CD4-positive, alpha-beta T cell (primary cell): ENCODE data around the gene FHDC1. TPM values are rescaled to one million over a fixed set of nuclear protein-coding genes. Genes with fewer than 3 reads are reported as not detected.

ENCODE experiments used
- ATAC-seq: fragments of 200-7000 bp; cut with Tn5 transposase; one replicate; pipeline ENCODE4 v1.10.0; 2022; ENCODE audit warnings: mild to moderate bottlenecking; ENCODE audit not compliant: poor library complexity
- CTCF ChIA-PET: fragments of 350-600 bp; sonication (Branson Sonifier 250); formaldehyde crosslinking; loops from one replicate; lab custom pipeline; 2021; ENCODE audit warnings: antibody characterized with exemption, inconsistent platforms; lab: Charles Lee
- POLR2A ChIA-PET: fragments of 350-600 bp; sonication (Branson Sonifier 250); formaldehyde crosslinking; loops from one replicate; lab custom pipeline; 2021; ENCODE audit warnings: antibody characterized with exemption, inconsistent platforms; lab: Charles Lee
- DNase-seq, 14 experiments: peaks; one replicate each; pipeline ENCODE4 v3.0.0-alpha.2; 2013 to 2020; ENCODE audit warnings: mixed read lengths in 2 of 14
- H3K27ac ChIP-seq, 2 donors: one replicate each; pipeline versions ENCODE4 v1.5.1 to v1.7.0; 2013; ENCODE audit warnings: low read length in 2 of 2, low read depth in 1 of 2, mild to moderate bottlenecking in 1 of 2
- H3K27me3 ChIP-seq, 2 experiments: 1 replicate in 1 of 2; 2 replicates in 1 of 2; pipeline versions ENCODE4 v1.6.1 to v1.7.0; 2013; ENCODE audit warnings: low read length in 2 of 2, control low read depth in 1 of 2, mild to moderate bottlenecking in 1 of 2, moderate library complexity in 1 of 2; ENCODE audit not compliant: insufficient read depth in 2 of 2, control insufficient read depth in 1 of 2
- H3K36me3 ChIP-seq: one replicate; pipeline ENCODE4 v1.6.1; 2013; ENCODE audit warnings: low read length, control low read depth; ENCODE audit not compliant: insufficient read depth
- H3K4me1 ChIP-seq: one replicate; pipeline ENCODE4 v1.6.1; 2013; ENCODE audit warnings: low read length, control low read depth; ENCODE audit not compliant: insufficient read depth
- H3K4me3 ChIP-seq: one replicate; pipeline ENCODE4 v1.5.1; 2013; ENCODE audit warnings: mild to moderate bottlenecking, low read length, moderate library complexity
- H3K9me3 ChIP-seq, 2 experiments: 1 replicate in 1 of 2; 2 replicates in 1 of 2; pipeline versions ENCODE4 v1.6.1 to v1.7.0; 2013; ENCODE audit warnings: low read length in 2 of 2, mild to moderate bottlenecking in 2 of 2, control low read depth in 1 of 2, moderate library complexity in 1 of 2; ENCODE audit not compliant: control insufficient read depth in 1 of 2, insufficient read depth in 1 of 2
- H3K27ac Mint-ChIP-seq: one replicate; pipeline ENCODE4 v1.8.0; 2020; ENCODE audit warnings: mixed read lengths
- H3K27me3 Mint-ChIP-seq: one replicate; pipeline ENCODE4 v1.8.0; 2021; ENCODE audit warnings: mixed read lengths
- H3K36me3 Mint-ChIP-seq: one replicate; pipeline ENCODE4 v1.8.0; 2021; ENCODE audit warnings: low read depth, mixed read lengths
- H3K4me1 Mint-ChIP-seq: one replicate; pipeline ENCODE4 v1.8.0; 2021; ENCODE audit warnings: low read depth, mixed read lengths
- H3K4me3 Mint-ChIP-seq: one replicate; pipeline ENCODE4 v1.8.0; 2020; ENCODE audit warnings: mild to moderate bottlenecking, mixed read lengths
- H3K9me3 Mint-ChIP-seq: one replicate; pipeline ENCODE4 v1.8.0; 2020; ENCODE audit warnings: mixed read lengths
- intact Hi-C, 2 experiments: fragments of 100-400 bp; cut with DNase I in 1 of 2; cut with micrococcal nuclease in 1 of 2; formaldehyde crosslinking; loops; one replicate each; pipeline versions ENCODE4 v1.15.1 to v1.9.0; 2023 to 2025; cut with DNase I, micrococcal nuclease
- total RNA-seq, 174 experiments: library from RNA in 2 of 174; stranded (reverse) in 2 of 174; gene quantifications; one replicate each; pipeline ENCODE4 v1.2.3 and lab custom pipeline; 2021 to 2026
- TF ChIP-seq, protein P1 (sequence below): fragments of 200-600 bp; IDR thresholded peaks from one replicate; pipeline ENCODE4 v1.8.0; 2022; ENCODE audit warnings: antibody characterized with exemption, mild to moderate bottlenecking

The FHDC1 gene
- total RNA-seq, 2 experiments from 2014 or later: 0.03 TPM; not detected in 1

- DNase-seq (no peak), ATAC-seq (no peak)
- Mint-ChIP-seq H3K27ac (no peak overlapping the region), H3K27me3 (no peaks in the 10 kb centered on the region), H3K9me3 (no peaks in the 10 kb centered on the region), H3K4me1 (no peaks in the 10 kb centered on the region), H3K36me3 (peaks cover 12% of the 10 kb centered on the region), H3K4me3 (no peak overlapping the region)
- intact Hi-C loops: no loop called here
- H3K4me1 ChIP-seq: no peaks in the 10 kb centered on the region
- no peaks in the 10 kb centered on the region for H3K27me3 ChIP-seq
- CTCF ChIA-PET: no interaction called here
- no peak overlapping the region for H3K4me3 ChIP-seq
- no peaks in the 10 kb centered on the region for H3K9me3 ChIP-seq
- H3K27ac ChIP-seq: no peak overlapping the region
- TF ChIP-seq, protein P1, sequence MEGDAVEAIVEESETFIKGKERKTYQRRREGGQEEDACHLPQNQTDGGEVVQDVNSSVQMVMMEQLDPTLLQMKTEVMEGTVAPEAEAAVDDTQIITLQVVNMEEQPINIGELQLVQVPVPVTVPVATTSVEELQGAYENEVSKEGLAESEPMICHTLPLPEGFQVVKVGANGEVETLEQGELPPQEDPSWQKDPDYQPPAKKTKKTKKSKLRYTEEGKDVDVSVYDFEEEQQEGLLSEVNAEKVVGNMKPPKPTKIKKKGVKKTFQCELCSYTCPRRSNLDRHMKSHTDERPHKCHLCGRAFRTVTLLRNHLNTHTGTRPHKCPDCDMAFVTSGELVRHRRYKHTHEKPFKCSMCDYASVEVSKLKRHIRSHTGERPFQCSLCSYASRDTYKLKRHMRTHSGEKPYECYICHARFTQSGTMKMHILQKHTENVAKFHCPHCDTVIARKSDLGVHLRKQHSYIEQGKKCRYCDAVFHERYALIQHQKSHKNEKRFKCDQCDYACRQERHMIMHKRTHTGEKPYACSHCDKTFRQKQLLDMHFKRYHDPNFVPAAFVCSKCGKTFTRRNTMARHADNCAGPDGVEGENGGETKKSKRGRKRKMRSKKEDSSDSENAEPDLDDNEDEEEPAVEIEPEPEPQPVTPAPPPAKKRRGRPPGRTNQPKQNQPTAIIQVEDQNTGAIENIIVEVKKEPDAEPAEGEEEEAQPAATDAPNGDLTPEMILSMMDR: no peak
- POLR2A ChIA-PET: no interaction called here
- H3K36me3 ChIP-seq: no peaks in the 10 kb centered on the region
These were observed 37.5 kb upstream of the FHDC1 start for GRCh38 chr4:152898606-152899005.

DNA sequence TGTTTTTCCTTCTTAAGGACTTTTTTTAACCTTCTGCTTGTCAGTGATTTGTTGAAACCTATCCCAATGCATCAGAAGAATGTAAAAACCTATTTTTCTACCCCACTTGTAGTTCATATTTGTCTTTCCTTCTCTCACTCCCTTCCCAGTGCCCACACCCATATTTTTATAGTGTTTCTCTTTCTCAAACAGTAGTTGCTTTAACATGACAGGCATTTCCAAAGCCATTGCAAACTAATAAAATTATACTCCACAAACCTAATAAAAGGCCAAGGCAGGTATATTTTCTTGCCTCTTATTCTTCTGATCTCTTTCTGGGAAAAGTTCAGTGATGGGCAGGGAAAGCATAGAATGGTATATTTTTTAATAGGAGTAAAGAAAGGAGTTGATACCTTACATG is 35.7 kb upstream of the FHDC1 start:
- Mint-ChIP-seq H3K36me3 (peaks cover 13% of the 10 kb centered on the region), H3K27me3 (no peaks in the 10 kb centered on the region), H3K4me1 (no peaks in the 10 kb centered on the region), H3K27ac (no peak overlapping the region), H3K4me3 (no peak overlapping the region), H3K9me3 (no peaks in the 10 kb centered on the region)
- TF ChIP-seq, protein P1: no peak
- Histone ChIP-seq H3K9me3 (peaks cover 0 to 3% of the 10 kb centered on the region in 2 experiments), H3K4me3 (no peak overlapping the region), H3K4me1 (no peaks in the 10 kb centered on the region), H3K27ac (no peak overlapping the region), H3K27me3 (no peaks in the 10 kb centered on the region), H3K36me3 (no peaks in the 10 kb centered on the region)
- DNase-seq (no peak), ATAC-seq (no peak)
- ChIA-PET CTCF (no interaction called here), POLR2A (no interaction called here)
- intact Hi-C loops: no loop called here

- Histone ChIP-seq H3K9me3 (peaks cover 0 to 3% of the 10 kb centered on the region in 2 experiments), H3K4me1 (no peaks in the 10 kb centered on the region), H3K4me3 (no peak overlapping the region), H3K27ac (no peak overlapping the region), H3K36me3 (no peaks in the 10 kb centered on the region), H3K27me3 (no peaks in the 10 kb centered on the region)
- peaks cover 15% of the 10 kb centered on the region for H3K36me3 Mint-ChIP-seq
- H3K4me1 Mint-ChIP-seq: no peaks in the 10 kb centered on the region
- ATAC-seq: no peak
- no peaks in the 10 kb centered on the region for H3K27me3 Mint-ChIP-seq
- CTCF ChIA-PET: no interaction called here
- DNase-seq: no peak
- intact Hi-C loops: no loop called here
- POLR2A ChIA-PET: no interaction called here
- H3K4me3 Mint-ChIP-seq: no peak overlapping the region
- no peak overlapping the region for H3K27ac Mint-ChIP-seq
- H3K9me3 Mint-ChIP-seq: no peaks in the 10 kb centered on the region
- TF ChIP-seq, protein P1: no peak
These were observed 34.9 kb upstream of the FHDC1 start for GRCh38 chr4:152901205-152901604.
